Central memory CD4-positive, alpha-beta T cell (primary cell): ENCODE measurements around the gene RARA.

Experiments used
- DNase-seq: peaks from one replicate; pipeline ENCODE4 v3.0.0; 2022

Gene RARA

GRCh38 chr17:40346765-40347158 is 37.8 kb downstream of the RARA start:
- DNase-seq: no peak

- no peak for DNase-seq
These were observed 38.5 kb downstream of the RARA start for GRCh38 chr17:40347319-40348135.

GRCh38 chr17:40348136-40348504 is 39.1 kb downstream of the RARA start:
- DNase-seq: no peak

- no peak for DNase-seq
These were observed 39.8 kb downstream of the RARA start for GRCh38 chr17:40348562-40349476.

GRCh38 chr17:40349477-40349894 is 40.5 kb downstream of the RARA start:
- no peak for DNase-seq

GRCh38 chr17:40349895-40350688 is 41.1 kb downstream of the RARA start:
- DNase-seq: no peak

- DNase-seq: no peak
These were observed 41.8 kb downstream of the RARA start for GRCh38 chr17:40350689-40351358.

GRCh38 chr17:40351359-40352236 is 42.6 kb downstream of the RARA start:
- no peak for DNase-seq

- no peak for DNase-seq
These were observed 43.3 kb downstream of the RARA start for GRCh38 chr17:40352237-40352778.

- no peak for DNase-seq
These were observed 43.9 kb downstream of the RARA start for GRCh38 chr17:40352779-40353394.

GRCh38 chr17:40354221-40355122 is 45.5 kb downstream of the RARA start:
- DNase-seq: no peak

GRCh38 chr17:40355123-40355803 is 46.3 kb downstream of the RARA start:
- peak; percentile 66 for DNase-seq

GRCh38 chr17:40355804-40356758 is 47.1 kb downstream of the RARA start:
- no peak for DNase-seq

- DNase-seq: no peak
These were observed 48.3 kb downstream of the RARA start for GRCh38 chr17:40356990-40357881.

- DNase-seq: peak; percentile 79
These were observed 49.5 kb downstream of the RARA start for GRCh38 chr17:40358323-40359038.

- DNase-seq: no peak
These were observed 51.1 kb downstream of the RARA start for GRCh38 chr17:40360091-40360490.
